Ishikawa (cell line): ENCODE results near the gene CBX2.

Source experiments
- CEBPB ChIP-seq: IDR thresholded peaks from 2 replicates; pipeline ENCODE4 v1.6.1; 2012
- CREB1 ChIP-seq: IDR thresholded peaks from 2 replicates; pipeline ENCODE4 v1.6.1; 2012; ENCODE audit warnings: low read depth
- EGR1 ChIP-seq: IDR thresholded peaks from 2 replicates; pipeline ENCODE4 v1.6.1; 2012
- EP300 ChIP-seq: IDR thresholded peaks from 2 replicates; pipeline ENCODE4 v1.6.1; 2012; ENCODE audit warnings: borderline replicate concordance
- FOXM1 ChIP-seq: IDR thresholded peaks from 2 replicates; pipeline ENCODE4 v1.6.1; 2012; ENCODE audit warnings: low read depth, borderline replicate concordance
- MAX ChIP-seq: IDR thresholded peaks from 2 replicates; pipeline ENCODE4 v1.6.1; 2012
- NFIC ChIP-seq: IDR thresholded peaks from 2 replicates; pipeline ENCODE4 v1.6.1; 2012
- RAD21 ChIP-seq: IDR thresholded peaks from 2 replicates; pipeline ENCODE4 v1.6.1; 2012; ENCODE audit warnings: low read depth
- REST ChIP-seq: IDR thresholded peaks from 2 replicates; pipeline ENCODE4 v1.6.1; 2012; ENCODE audit warnings: low read depth, mild to moderate bottlenecking
- TAF1 ChIP-seq: IDR thresholded peaks from 2 replicates; pipeline ENCODE4 v1.6.1; 2012; ENCODE audit warnings: low read depth, mild to moderate bottlenecking
- TCF12 ChIP-seq: IDR thresholded peaks from 2 replicates; pipeline ENCODE4 v1.6.1; 2012; ENCODE audit warnings: low read depth
- TEAD4 ChIP-seq: IDR thresholded peaks from 2 replicates; pipeline ENCODE4 v1.6.1; 2012
- USF1 ChIP-seq: IDR thresholded peaks from 2 replicates; pipeline ENCODE4 v1.6.1; 2012
- YY1 ChIP-seq: IDR thresholded peaks from 2 replicates; pipeline ENCODE4 v1.6.1; 2012; ENCODE audit warnings: low read depth
- ZBTB7A ChIP-seq: IDR thresholded peaks from 2 replicates; pipeline ENCODE4 v1.6.1; 2012; ENCODE audit warnings: low read depth

CBX2 gene

GRCh38 chr17:79797492-79798298 is 19.7 kb downstream of the CBX2 start:
- TF ChIP-seq TCF12 (no peak), TAF1 (no peak; the same call in 1 of the 2 replicates), ZBTB7A (no peak), EP300 (no peak), YY1 (no peak), RAD21 (no peak), MAX (no peak), USF1 (no peak), EGR1 (no peak), CEBPB (no peak), TEAD4 (no peak), FOXM1 (no peak), NFIC (no peak)

GRCh38 chr17:79798299-79799173 is 20.6 kb downstream of the CBX2 start:
- TF ChIP-seq NFIC, result 0 out of 2 replicates have a peak, but pooled peaks have one; percentile 35
- no peak for TF ChIP-seq TAF1
- no peak for TF ChIP-seq YY1
- TF ChIP-seq TEAD4, result no peak
- TF ChIP-seq EP300, result no peak
- no peak for TF ChIP-seq CREB1
- TF ChIP-seq MAX, result peak; percentile 92
- no peak for TF ChIP-seq USF1
- TF ChIP-seq TCF12, result no peak
- no peak for TF ChIP-seq RAD21
- no peak for TF ChIP-seq FOXM1
- TF ChIP-seq CEBPB, result no peak
- TF ChIP-seq REST, result no peak

GRCh38 chr17:79799174-79799537 is 21.2 kb downstream of the CBX2 start:
- TF ChIP-seq USF1 (no peak), TAF1 (no peak), RAD21 (no peak), ZBTB7A (no peak), TEAD4 (no peak), CEBPB (no peak), NFIC (no peak), YY1 (no peak), EP300 (no peak)

- TF ChIP-seq TAF1 (no peak), NFIC (no peak), USF1 (no peak), CREB1 (no peak), EGR1 (no peak), RAD21 (no peak), CEBPB (no peak), YY1 (no peak), ZBTB7A (no peak), EP300 (no peak), TEAD4 (no peak), REST (no peak), FOXM1 (no peak), TCF12 (no peak), MAX (no peak)
These were observed 21.8 kb downstream of the CBX2 start for GRCh38 chr17:79799538-79800324.
